AG04449 (cell line): ENCODE results near the gene ATP6V0A4.
"Not testable (repeated sequence)": the region's sequence is repeated elsewhere in the genome, so short reads cannot be mapped to it uniquely, and the experiment has no call there.

Experiments used
- CTCF ChIA-PET: fragments of 350-600 bp; formaldehyde crosslinking; extraction: SDS; loops from one replicate; lab custom pipeline; 2021; ENCODE audit warnings: antibody characterized with exemption; lab: Yijun Ruan, JAX
- POLR2A ChIA-PET: fragments of 400-600, 350-600 bp; formaldehyde crosslinking; extraction: SDS; loops from one replicate; lab custom pipeline; 2020; ENCODE audit warnings: antibody characterized with exemption, inconsistent platforms; lab: Yijun Ruan, JAX
- DNase-seq: peaks from one replicate; pipeline ENCODE4 v3.0.0-alpha.2; 2010; ENCODE audit warnings: low read depth, low spot score
- H3K4me3 ChIP-seq: 2 replicates; pipeline ENCODE4 v1.5.1; 2011; ENCODE audit warnings: low read depth, mild to moderate bottlenecking, control low read depth, low read length
- TF ChIP-seq, protein P1 (sequence below): IDR thresholded peaks from one replicate; pipeline ENCODE4 v1.5.1; 2011; ENCODE audit warnings: mild to moderate bottlenecking, moderate library complexity, low read length, control low read depth, inconsistent platforms; ENCODE audit not compliant: insufficient read depth; ENCODE audit errors: missing control alignments

Gene ATP6V0A4

GRCh38 chr7:138813945-138814344 lies 15.9 kb upstream of the ATP6V0A4 start:
- POLR2A ChIA-PET, result no interaction called here
- CTCF ChIA-PET, result no interaction called here
- TF ChIP-seq, protein P1, sequence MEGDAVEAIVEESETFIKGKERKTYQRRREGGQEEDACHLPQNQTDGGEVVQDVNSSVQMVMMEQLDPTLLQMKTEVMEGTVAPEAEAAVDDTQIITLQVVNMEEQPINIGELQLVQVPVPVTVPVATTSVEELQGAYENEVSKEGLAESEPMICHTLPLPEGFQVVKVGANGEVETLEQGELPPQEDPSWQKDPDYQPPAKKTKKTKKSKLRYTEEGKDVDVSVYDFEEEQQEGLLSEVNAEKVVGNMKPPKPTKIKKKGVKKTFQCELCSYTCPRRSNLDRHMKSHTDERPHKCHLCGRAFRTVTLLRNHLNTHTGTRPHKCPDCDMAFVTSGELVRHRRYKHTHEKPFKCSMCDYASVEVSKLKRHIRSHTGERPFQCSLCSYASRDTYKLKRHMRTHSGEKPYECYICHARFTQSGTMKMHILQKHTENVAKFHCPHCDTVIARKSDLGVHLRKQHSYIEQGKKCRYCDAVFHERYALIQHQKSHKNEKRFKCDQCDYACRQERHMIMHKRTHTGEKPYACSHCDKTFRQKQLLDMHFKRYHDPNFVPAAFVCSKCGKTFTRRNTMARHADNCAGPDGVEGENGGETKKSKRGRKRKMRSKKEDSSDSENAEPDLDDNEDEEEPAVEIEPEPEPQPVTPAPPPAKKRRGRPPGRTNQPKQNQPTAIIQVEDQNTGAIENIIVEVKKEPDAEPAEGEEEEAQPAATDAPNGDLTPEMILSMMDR, result no peak
- no peak for DNase-seq
- H3K4me3 ChIP-seq, result no peak overlapping the region

DNA sequence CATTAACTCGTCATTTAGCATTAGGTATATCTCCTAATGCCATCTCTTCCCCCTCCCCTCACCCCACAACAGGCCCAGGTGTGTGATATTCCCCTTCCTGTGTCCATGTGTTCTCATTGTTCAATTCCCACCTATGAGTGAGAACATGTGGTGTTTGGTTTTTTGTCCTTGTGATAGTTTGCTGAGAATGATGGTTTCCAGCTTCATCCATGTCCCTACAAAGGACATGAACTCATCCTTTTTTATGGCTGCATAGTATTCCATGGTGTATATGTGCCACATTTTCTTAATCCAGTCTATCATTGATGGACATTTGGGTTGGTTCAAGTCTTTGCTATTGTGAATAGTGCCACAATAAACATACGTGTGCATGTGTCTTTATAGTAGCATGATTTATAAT lies 13.3 kb upstream of the ATP6V0A4 start:
- DNase-seq, H3K4me3 ChIP-seq, CTCF ChIA-PET, POLR2A ChIA-PET: not testable (repeated sequence)

DNA sequence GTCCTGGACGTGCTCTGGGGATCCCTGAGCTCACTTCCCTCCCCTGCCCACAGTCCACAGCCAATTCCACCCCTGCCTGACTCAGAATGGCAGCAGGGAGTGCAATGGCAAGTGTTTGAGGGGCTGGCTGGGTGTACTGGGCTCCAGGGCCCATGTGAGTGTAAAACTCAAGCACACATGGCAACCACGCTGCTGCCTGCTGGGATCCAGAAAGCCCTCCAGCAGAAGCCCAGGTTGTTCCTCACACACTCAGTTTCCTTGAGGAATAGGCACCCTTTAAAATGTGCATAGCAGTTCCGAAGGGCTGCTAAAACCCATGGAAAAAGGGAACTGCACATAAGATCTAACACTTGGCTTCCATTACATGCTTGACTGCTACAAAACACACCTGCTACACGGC lies 11.3 kb upstream of the ATP6V0A4 start:
- no peak overlapping the region for H3K4me3 ChIP-seq
- POLR2A ChIA-PET, result no interaction called here
- TF ChIP-seq, protein P1, result no peak
- CTCF ChIA-PET, result no interaction called here
- DNase-seq, result no peak

DNA sequence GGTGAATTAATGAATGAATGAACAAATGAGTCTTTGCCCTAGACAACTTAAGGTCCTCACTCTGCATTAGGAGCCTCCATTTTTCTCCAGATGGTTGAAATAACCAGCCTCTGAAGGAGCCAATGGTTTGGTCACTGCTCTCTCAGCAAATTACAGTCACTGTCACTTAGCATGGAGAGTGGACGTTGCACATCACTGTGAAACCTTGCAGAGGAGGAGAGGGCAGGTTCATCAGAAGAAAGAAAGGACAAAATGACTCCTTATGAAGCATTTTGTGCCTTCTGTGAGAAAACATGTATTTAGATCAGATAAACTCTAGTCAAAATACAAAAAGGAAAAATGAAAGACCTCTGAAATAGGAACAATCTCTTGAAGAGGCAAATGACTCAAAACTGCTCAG lies 6.6 kb upstream of the ATP6V0A4 start:
- ChIA-PET CTCF (no interaction called here), POLR2A (no interaction called here)
- no peak for DNase-seq
- TF ChIP-seq, protein P1, result no peak
- H3K4me3 ChIP-seq, result no peak overlapping the region

DNA sequence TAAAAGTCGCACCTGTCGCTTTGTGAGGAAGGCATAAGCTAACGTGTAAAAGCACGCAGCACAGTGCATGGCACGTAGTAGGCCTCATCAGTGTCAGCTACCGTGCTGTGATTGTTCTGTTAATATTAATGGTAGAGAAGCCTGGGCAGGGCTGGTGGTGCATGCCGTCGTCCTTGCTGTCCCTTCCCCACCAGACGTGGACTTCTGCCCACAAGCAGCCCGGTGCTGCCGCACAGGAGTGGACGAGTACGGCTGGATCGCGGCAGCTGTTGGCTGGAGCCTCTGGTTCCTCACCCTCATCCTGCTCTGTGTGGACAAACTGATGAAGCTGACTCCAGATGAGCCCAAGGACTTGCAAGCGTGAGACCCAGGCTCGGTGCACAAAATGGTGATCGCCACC lies 4.7 kb upstream of the ATP6V0A4 start:
- ChIA-PET CTCF (no interaction called here), POLR2A (no interaction called here)
- no peak for DNase-seq
- TF ChIP-seq, protein P1, result no peak
- H3K4me3 ChIP-seq, result no peak overlapping the region

GRCh38 chr7:138801256-138801655 lies 3.3 kb upstream of the ATP6V0A4 start:
- no peak for DNase-seq
- H3K4me3 ChIP-seq, result no peak overlapping the region
- CTCF ChIA-PET, result no interaction called here
- TF ChIP-seq, protein P1, result no peak
- POLR2A ChIA-PET, result no interaction called here

GRCh38 chr7:138799336-138800000 lies 1.5 kb upstream of the ATP6V0A4 start:
- TF ChIP-seq, protein P1, result no peak
- ChIA-PET POLR2A (no interaction called here), CTCF (no interaction called here)
- no peak for DNase-seq
- no peak overlapping the region for H3K4me3 ChIP-seq
